ENCODE results near the gene MBTPS2. TPM values are rescaled to one million over a fixed set of nuclear protein-coding genes. Genes with fewer than 3 reads are reported as not detected.

The MBTPS2 gene
- total and polyA plus RNA-seq, 10 donors = 1.0 to 13.3 (median 10.3) TPM

DNA sequence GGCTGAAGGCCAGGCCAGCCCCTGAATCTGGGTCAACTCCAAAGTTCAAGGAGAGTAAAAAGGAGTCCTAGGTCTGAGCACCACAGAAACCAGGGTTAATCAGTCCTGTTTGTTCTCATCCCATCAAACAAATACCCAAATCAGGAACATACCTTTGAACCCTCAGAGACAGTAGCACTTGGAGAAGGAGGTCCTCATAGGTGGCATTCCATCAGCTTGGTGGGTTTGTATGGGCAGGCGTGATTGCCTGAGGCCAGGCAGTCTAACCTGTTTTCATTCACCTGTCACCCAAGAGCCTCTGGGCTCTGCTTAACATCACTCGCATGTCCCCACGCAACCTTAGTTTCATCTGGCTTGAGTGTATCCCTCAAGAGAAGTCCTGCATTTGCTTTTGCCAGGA, 17.5 kb upstream of the MBTPS2 start:
- no peaks in the 10 kb centered on the region for H3K27me3 ChIP-seq (replicated peaks in 1 of 7)
- intact Hi-C loops (cut with DNase I; ENCODE audit: low total_unique reads) = no loop called here
- no peaks in the 10 kb centered on the region for H3K4me1 ChIP-seq
- TF ChIP-seq POLR2A (IDR thresholded peaks at IDR 0.05) = no peak
- TF ChIP-seq, protein P1, sequence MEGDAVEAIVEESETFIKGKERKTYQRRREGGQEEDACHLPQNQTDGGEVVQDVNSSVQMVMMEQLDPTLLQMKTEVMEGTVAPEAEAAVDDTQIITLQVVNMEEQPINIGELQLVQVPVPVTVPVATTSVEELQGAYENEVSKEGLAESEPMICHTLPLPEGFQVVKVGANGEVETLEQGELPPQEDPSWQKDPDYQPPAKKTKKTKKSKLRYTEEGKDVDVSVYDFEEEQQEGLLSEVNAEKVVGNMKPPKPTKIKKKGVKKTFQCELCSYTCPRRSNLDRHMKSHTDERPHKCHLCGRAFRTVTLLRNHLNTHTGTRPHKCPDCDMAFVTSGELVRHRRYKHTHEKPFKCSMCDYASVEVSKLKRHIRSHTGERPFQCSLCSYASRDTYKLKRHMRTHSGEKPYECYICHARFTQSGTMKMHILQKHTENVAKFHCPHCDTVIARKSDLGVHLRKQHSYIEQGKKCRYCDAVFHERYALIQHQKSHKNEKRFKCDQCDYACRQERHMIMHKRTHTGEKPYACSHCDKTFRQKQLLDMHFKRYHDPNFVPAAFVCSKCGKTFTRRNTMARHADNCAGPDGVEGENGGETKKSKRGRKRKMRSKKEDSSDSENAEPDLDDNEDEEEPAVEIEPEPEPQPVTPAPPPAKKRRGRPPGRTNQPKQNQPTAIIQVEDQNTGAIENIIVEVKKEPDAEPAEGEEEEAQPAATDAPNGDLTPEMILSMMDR (IDR thresholded peaks at IDR 0.05 in 8 of 11, conservative IDR thresholded peaks at IDR 0.05 in 3 of 11) = no peak
- TF ChIP-seq POLR2AphosphoS5 (IDR thresholded peaks at IDR 0.05) = no peak
- peaks cover 0 to 4% (median 0%) of the 10 kb centered on the region in 8 donors for H3K9me3 ChIP-seq
- no peak overlapping the region for H3K4me3 ChIP-seq
- 81 to 98% (median 90%) methylated on average over 3 of the region's 3 CpGs for WGBS, 5 donors
- no peaks in the 10 kb centered on the region for H3K36me3 ChIP-seq
- DNase-seq = no peak
- no peak overlapping the region for H3K27ac ChIP-seq

DNA sequence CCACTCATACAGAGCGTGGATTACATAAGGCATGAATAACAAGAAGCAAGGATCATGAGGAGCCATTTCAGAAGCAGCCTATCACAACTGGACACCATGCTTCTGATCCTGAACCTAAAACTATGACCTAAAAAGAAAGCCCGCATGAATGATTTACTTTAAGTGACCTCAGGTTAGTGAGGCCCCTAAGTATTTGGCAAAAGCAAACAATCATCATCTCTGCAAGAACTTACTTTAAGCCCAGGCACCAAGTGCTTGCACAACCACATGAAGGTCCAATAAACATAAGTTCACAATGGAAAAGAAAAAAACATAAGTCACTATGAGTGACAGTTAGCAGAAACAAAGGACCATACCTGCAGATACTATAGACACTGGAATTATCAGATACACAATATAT, 7.9 kb upstream of the MBTPS2 start:
- DNase-seq = no peak
- Histone ChIP-seq H3K36me3 (no peaks in the 10 kb centered on the region), H3K27ac (no peak overlapping the region), H3K27me3 (replicated peaks in 1 of 7) (peaks cover 0 to 6% (median 0%) of the 10 kb centered on the region in 7 donors), H3K9me3 (no peaks in the 10 kb centered on the region), H3K4me3 (no peak overlapping the region), H3K4me1 (no peaks in the 10 kb centered on the region)
- intact Hi-C loops (cut with DNase I; ENCODE audit: low total_unique reads) = no loop called here
- 77 to 100% (median 88%) methylated on average over 2 of the region's 2 CpGs for WGBS, 5 donors
- TF ChIP-seq, protein P1 (IDR thresholded peaks at IDR 0.05 in 8 of 11, conservative IDR thresholded peaks at IDR 0.05 in 3 of 11) = no peak
- no peak for TF ChIP-seq POLR2A (IDR thresholded peaks at IDR 0.05)
- TF ChIP-seq POLR2AphosphoS5 (IDR thresholded peaks at IDR 0.05) = no peak

DNA sequence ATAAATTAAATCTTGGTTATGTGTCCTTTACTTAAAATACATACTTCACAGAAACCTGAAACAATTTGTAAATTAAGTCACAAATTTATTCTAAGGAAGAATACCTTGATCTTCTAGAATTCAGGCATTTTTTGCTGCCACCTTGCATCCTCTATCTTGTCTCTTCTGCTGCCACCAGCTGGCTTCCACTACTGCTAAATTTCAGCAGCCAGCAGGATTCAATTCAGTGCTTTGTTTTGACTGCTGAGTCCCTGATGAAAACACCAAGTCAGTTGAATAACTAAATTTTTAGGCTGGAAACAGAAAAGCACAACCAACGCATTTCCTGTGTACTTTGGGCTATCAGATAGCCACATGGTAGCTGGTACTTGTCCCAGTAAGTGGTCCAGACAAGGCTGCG, 2.4 kb upstream of the MBTPS2 start:
- 71 to 86% (median 80%) methylated on average over 2 of the region's 2 CpGs for WGBS, 5 donors
- H3K9me3 ChIP-seq = no peaks in the 10 kb centered on the region
- intact Hi-C loops (cut with DNase I; ENCODE audit: low total_unique reads) = no loop called here
- no peak overlapping the region for H3K4me3 ChIP-seq
- H3K36me3 ChIP-seq = no peaks in the 10 kb centered on the region
- TF ChIP-seq POLR2AphosphoS5 (IDR thresholded peaks at IDR 0.05) (no peak), POLR2A (IDR thresholded peaks at IDR 0.05) (no peak)
- TF ChIP-seq, protein P1 (IDR thresholded peaks at IDR 0.05 in 8 of 11, conservative IDR thresholded peaks at IDR 0.05 in 3 of 11) = no peak
- peaks cover 0 to 15% (median 6%) of the 10 kb centered on the region in 6 donors for H3K4me1 ChIP-seq
- H3K27me3 ChIP-seq (replicated peaks in 1 of 7) = peaks cover 0 to 6% (median 0%) of the 10 kb centered on the region in 7 donors
- H3K27ac ChIP-seq = no peak overlapping the region
- no peak for DNase-seq

DNA sequence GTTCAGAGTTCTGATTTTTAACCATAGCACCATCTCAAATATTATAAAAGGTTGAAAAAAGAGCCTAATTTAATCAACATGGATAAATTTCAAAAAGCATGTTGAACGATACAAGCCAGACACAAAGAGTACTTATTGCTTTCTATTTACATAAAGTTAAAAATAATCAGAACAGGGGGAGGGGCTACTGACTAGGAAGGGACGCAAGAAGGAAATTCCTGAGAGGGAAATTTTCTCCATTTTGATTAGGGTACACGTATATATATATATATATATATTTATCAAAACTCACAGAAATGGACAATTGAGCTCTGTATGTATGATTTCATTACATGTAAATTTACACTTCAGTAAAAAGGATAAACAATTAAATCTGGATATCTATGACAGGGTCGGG, 482 bp upstream of the MBTPS2 start:
- TF ChIP-seq POLR2AphosphoS5 (IDR thresholded peaks at IDR 0.05) (no peak), POLR2A (IDR thresholded peaks at IDR 0.05) (no peak)
- TF ChIP-seq, protein P1 (IDR thresholded peaks at IDR 0.05 in 8 of 11, conservative IDR thresholded peaks at IDR 0.05 in 3 of 11) = no peak
- 1 to 41% (median 2%) methylated on average over 4 of the region's 4 CpGs for WGBS, 5 donors
- intact Hi-C loops (cut with DNase I; ENCODE audit: low total_unique reads) = no loop called here
- peaks cover 0 to 6% (median 0%) of the 10 kb centered on the region in 7 donors for H3K27me3 ChIP-seq (replicated peaks in 1 of 7)
- H3K9me3 ChIP-seq = no peaks in the 10 kb centered on the region
- peak overlapping the region in 7 of 8 donors; percentile 61 to 88 (median 80) for H3K27ac ChIP-seq
- H3K36me3 ChIP-seq = peaks cover 0 to 3% (median 0%) of the 10 kb centered on the region in 6 donors
- no peak for DNase-seq
- peaks cover 0 to 15% (median 6%) of the 10 kb centered on the region in 6 donors for H3K4me1 ChIP-seq
- peak overlapping the region; percentile 42 to 85 (median 61) for H3K4me3 ChIP-seq
